Small intestine (tissue), 7 donors: ENCODE measurements around the gene EIF4ENIF1. TPM values are rescaled to one million over a fixed set of nuclear protein-coding genes. Genes with fewer than 3 reads are reported as not detected.
"Not testable (repeated sequence)": the region's sequence is repeated elsewhere in the genome, so short reads cannot be mapped to it uniquely, and the experiment has no call there.

Source experiments
- DNase-seq, 2 donors: peaks; one replicate each; pipeline versions ENCODE4 v3.0.0 to v3.0.0-alpha.2; 2013
- FAIRE-seq: peaks from 2 replicates; lab custom pipeline; 2012; peaks lifted over from hg19 to GRCh38; lab: Jason Lieb, UNC
- H3K27ac ChIP-seq, 3 donors: one replicate each; pipeline ENCODE4 v1.5.1; 2013; ENCODE audit warnings: low read length in 2 of 3, mild to moderate bottlenecking in 2 of 3, control low read depth in 1 of 3, inconsistent platforms in 1 of 3, low read depth in 1 of 3, moderate library complexity in 1 of 3
- H3K27me3 ChIP-seq, 3 donors: one replicate each; pipeline ENCODE4 v1.6.1; 2013; ENCODE audit warnings: low read length in 3 of 3, inconsistent platforms in 1 of 3; ENCODE audit not compliant: control insufficient read depth in 3 of 3, insufficient read depth in 3 of 3
- H3K36me3 ChIP-seq, 3 donors: one replicate each; pipeline ENCODE4 v1.6.1; 2013; ENCODE audit warnings: low read length in 3 of 3, inconsistent platforms in 1 of 3, low read depth in 1 of 3, mild to moderate bottlenecking in 1 of 3, moderate library complexity in 1 of 3; ENCODE audit not compliant: control insufficient read depth in 3 of 3, insufficient read depth in 2 of 3
- H3K4me1 ChIP-seq, 3 donors: one replicate each; pipeline ENCODE4 v1.6.1; 2013; ENCODE audit warnings: low read length in 2 of 3, inconsistent platforms in 1 of 3, low read depth in 1 of 3, mild to moderate bottlenecking in 1 of 3, moderate library complexity in 1 of 3; ENCODE audit not compliant: control insufficient read depth in 3 of 3, insufficient read depth in 2 of 3
- H3K4me3 ChIP-seq, 3 donors: one replicate each; pipeline ENCODE4 v1.5.1; 2013; ENCODE audit warnings: low read length in 3 of 3, control low read depth in 1 of 3, inconsistent platforms in 1 of 3, low read depth in 1 of 3, mild to moderate bottlenecking in 1 of 3, moderate library complexity in 1 of 3
- H3K9me3 ChIP-seq, 2 donors: one replicate each; pipeline ENCODE4 v1.6.1; 2013; ENCODE audit warnings: low read depth in 1 of 2, low read length in 1 of 2; ENCODE audit not compliant: control insufficient read depth in 2 of 2, insufficient read depth in 1 of 2
- WGBS, 3 donors: extraction: QIAGEN DNeasy Blood & Tissue Kit; methylation state at CpG; one replicate each; pipeline ENCODE4 v1.1.7; 2013; 5-methylcytosine and 5-hydroxymethylcytosine counted together
- polyA plus RNA-seq, 4 donors: library from polyadenylated mRNA; stranded (reverse) in 3 of 4; unstranded in 1 of 4; fragments of 200-250 nt in 3 of 4; fragments of 120-200 nt in 1 of 4; gene quantifications; one replicate each; pipeline versions ENCODE4 v1.2.1 to v1.2.3, GENCODE V29; 2013
- donor health status: healthy with polysubstance abuse.
- donor health status: control.
- donor health status: control.
- donor health status: Bipolar disorder and iron deficiency.
- donor health status: healthy.

The EIF4ENIF1 gene
- polyA plus RNA-seq, 4 donors: 8.1 to 24.9 (median 9.1) TPM

DNA sequence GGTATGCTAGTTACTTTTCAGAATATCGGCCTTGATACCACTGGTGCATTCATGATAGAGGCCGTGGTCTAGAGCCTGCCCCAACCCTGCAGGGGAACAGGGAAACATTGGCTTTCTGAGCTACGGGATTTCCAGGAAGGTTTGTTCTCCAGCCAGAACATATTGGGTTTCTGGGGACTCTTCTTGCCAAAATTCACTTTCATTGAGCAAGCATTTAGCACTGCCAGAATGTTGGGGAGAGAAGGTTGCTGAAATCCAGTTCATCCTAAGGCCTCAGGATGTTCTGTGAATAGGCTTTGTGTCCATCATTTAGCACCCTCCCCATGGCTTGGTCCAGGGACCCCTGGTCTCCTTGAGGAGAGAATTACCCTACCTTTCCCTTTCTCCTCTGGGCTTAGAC is 53.5 kb downstream of the EIF4ENIF1 start:
- H3K36me3 ChIP-seq: peaks cover 39 to 66% (median 40%) of the 10 kb centered on the region in 3 donors
- FAIRE-seq (no peak), DNase-seq (no peak)
- 86 to 97% (median 93%) methylated on average over 3 of the region's 3 CpGs for WGBS, 3 donors
- H3K9me3 ChIP-seq: no peaks in the 10 kb centered on the region
- H3K27ac ChIP-seq: no peak overlapping the region
- no peaks in the 10 kb centered on the region for H3K4me1 ChIP-seq
- no peak overlapping the region for H3K4me3 ChIP-seq
- no peaks in the 10 kb centered on the region for H3K27me3 ChIP-seq

DNA sequence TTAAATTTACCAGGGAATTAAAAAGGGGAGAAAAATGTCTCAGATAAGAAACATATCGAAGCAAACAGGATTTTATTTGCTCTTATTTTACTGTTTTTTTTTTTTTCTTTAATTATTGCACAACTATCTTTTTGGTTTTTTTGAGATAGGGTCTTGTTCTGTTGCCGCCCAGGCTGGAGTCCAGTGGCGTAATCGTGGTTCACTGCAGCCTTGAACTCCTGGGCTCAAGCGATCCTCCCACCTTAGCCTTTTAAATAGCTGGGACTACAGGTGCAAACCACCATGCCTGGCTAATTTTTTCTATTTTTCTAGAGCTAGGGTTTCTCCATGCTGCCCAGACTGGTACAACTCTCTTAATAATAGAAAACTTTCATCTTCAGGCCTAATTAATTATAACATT is 57.7 kb downstream of the EIF4ENIF1 start:
- DNase-seq (no peak), FAIRE-seq (no peak)
- no peak overlapping the region for H3K27ac ChIP-seq
- H3K9me3 ChIP-seq: no peaks in the 10 kb centered on the region
- H3K36me3 ChIP-seq: peaks cover 23 to 67% (median 27%) of the 10 kb centered on the region in 3 donors
- H3K4me3 ChIP-seq: no peak overlapping the region
- WGBS, 3 donors: 95% methylated on average over 5 of the region's 5 CpGs
- no peaks in the 10 kb centered on the region for H3K4me1 ChIP-seq
- H3K27me3 ChIP-seq: no peaks in the 10 kb centered on the region

DNA sequence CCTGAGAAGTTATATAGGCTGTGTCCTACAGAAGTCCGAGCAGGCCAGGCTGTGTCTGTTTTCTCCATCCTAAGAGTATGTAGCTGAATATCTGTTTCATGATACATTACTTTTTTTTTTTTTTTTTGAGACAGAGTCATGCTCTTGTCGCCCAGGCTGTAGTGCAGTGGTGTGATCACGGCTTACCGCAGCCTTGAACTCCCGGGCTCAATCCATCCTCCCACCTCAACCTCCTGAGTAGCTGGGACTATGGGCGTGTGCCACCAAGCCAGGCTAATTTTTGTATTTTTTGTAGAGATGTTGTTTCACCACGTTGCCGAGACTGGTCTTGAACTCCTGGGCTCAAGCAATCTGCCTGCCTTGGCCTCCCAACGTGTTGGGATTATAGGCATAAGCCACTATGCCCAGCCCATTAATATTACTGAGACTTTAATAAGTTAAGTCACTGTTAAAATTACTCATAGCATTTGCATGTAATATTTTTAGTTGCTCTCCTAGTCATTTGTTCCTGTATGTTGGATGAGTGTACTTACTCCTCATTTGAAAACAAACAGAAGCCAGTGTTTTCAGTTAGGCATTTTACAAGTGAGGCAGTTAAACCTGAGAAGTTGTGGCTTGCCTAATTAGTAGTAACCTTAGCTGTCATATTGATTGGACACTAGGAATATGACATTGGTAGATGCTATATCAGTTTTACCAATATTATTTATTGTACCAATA is 64.2 kb downstream of the EIF4ENIF1 start:
- WGBS, 3 donors: 94 to 95% (median 95%) methylated on average over 9 of the region's 9 CpGs
- DNase-seq (no peak), FAIRE-seq (no peak)
- H3K4me1 ChIP-seq: no peaks in the 10 kb centered on the region
- no peak overlapping the region for H3K4me3 ChIP-seq
- H3K36me3 ChIP-seq: peaks cover 15 to 56% (median 26%) of the 10 kb centered on the region in 3 donors
- H3K9me3 ChIP-seq: no peaks in the 10 kb centered on the region
- H3K27ac ChIP-seq: no peak overlapping the region
- H3K27me3 ChIP-seq: no peaks in the 10 kb centered on the region

DNA sequence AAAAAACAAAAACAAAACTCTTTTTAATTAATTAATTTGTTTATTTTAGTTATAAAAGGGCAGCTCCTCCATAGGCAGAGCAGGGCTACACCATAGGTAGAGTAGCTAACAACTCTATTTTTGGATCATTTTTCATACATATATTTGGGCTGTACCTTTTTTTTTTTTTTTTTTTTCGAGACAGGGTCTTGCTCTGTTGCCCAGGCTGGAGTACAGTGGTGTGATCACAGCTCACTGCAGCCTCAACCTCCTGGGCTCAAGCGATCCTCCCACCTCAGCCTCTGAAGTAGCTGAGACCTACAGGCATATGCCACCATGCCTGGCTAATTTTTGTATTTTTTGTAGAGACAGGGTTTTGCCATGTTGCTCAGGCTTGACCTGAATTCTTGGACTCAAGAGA is 87.3 kb downstream of the EIF4ENIF1 start:
- H3K4me1 ChIP-seq, FAIRE-seq, H3K27ac ChIP-seq, DNase-seq, H3K27me3 ChIP-seq, H3K9me3 ChIP-seq, H3K4me3 ChIP-seq: not testable (repeated sequence)
- WGBS, 3 donors: 83 to 100% (median 93%) methylated on average over 2 of the region's 2 CpGs
- H3K36me3 ChIP-seq: peaks cover 4 to 49% (median 4%) of the 10 kb centered on the region in 3 donors

- peaks cover 0 to 9% (median 6%) of the 10 kb centered on the region in 3 donors for H3K4me1 ChIP-seq
- FAIRE-seq: no peak
- H3K4me3 ChIP-seq: peak overlapping the region; percentile 69 to 87 (median 82)
- WGBS, 3 donors: 0 to 3% (median 3%) methylated on average over 11 of the region's 11 CpGs
- DNase-seq: no peak
- H3K27ac ChIP-seq: peak overlapping the region; percentile 75 to 86 (median 81)
- no peaks in the 10 kb centered on the region for H3K9me3 ChIP-seq
- no peaks in the 10 kb centered on the region for H3K27me3 ChIP-seq
- peaks cover 0 to 32% (median 4%) of the 10 kb centered on the region in 3 donors for H3K36me3 ChIP-seq
Observed at GRCh38 chr22:31400023-31400397, 89.6 kb downstream of the EIF4ENIF1 start.

- Histone ChIP-seq H3K27ac (peak within 1 kb of the TSS; percentile 76 to 86 (median 81)), H3K4me3 (peak within 1 kb of the TSS; percentile 69 to 87 (median 82)), H3K27me3 (no peaks in the 10 kb centered on the region), H3K4me1 (peaks cover 0 to 9% (median 6%) of the 10 kb centered on the region in 3 donors), H3K36me3 (peaks cover 0 to 28% (median 4%) of the 10 kb centered on the region in 3 donors), H3K9me3 (no peaks in the 10 kb centered on the region)
- DNase-seq (peak; percentile 95 to 98), FAIRE-seq (no peak)
- 0 to 1% (median 0%) methylated on average over 67 to 72 of the region's 72 CpGs for WGBS, 3 donors
Observed at GRCh38 chr22:31399211-31400022, 90.2 kb downstream of the EIF4ENIF1 start, which contains the start of gene DRG1. Gene DRG1, plus strand, starts transcription at chr22:31399604. Its CDS starts 80 bp downstream, at chr22:31399684.

- Histone ChIP-seq H3K4me1 (peaks cover 0 to 9% (median 6%) of the 10 kb centered on the region in 3 donors), H3K27me3 (no peaks in the 10 kb centered on the region), H3K9me3 (no peaks in the 10 kb centered on the region), H3K27ac (peak overlapping the region in 1 of 3 donors; percentile 26), H3K4me3 (no peak overlapping the region), H3K36me3 (peaks cover 0 to 19% (median 4%) of the 10 kb centered on the region in 3 donors)
- DNase-seq: no peak
- no peak for FAIRE-seq
- WGBS, 3 donors: 58 to 89% (median 78%) methylated on average over 5 of the region's 5 CpGs
Observed at GRCh38 chr22:31398231-31398630, 91.4 kb downstream of the EIF4ENIF1 start.

DNA sequence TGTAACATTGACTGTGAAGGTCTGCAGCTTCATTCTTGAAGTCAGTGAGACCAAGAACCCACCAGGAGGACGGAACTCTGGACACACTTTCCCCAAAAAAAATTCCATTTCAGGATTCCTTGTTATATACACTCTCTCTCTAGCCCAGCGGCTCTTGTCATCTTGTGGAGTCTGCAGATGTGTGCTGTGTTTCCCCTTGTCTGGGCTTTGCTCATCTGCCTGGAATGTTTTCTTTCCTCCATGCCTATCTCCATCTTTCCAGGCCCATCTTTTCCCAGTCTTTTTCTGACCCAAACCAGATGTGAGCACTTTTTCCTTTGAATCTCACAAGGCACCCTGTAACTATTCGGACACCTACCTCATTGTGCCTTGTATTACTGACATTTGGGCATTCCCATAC is 95.3 kb downstream of the EIF4ENIF1 start:
- Histone ChIP-seq H3K27ac (no peak overlapping the region), H3K9me3 (no peaks in the 10 kb centered on the region), H3K27me3 (no peaks in the 10 kb centered on the region), H3K4me1 (peaks cover 0 to 3% (median 0%) of the 10 kb centered on the region in 3 donors), H3K4me3 (no peak overlapping the region), H3K36me3 (no peaks in the 10 kb centered on the region)
- FAIRE-seq (no peak), DNase-seq (no peak)
- WGBS, 3 donors: 73 to 81% (median 79%) methylated on average over 3 of the region's 3 CpGs
